GM23338 (cell line): ENCODE data around the gene EIF3L. TPM values are rescaled to one million over a fixed set of nuclear protein-coding genes. Genes with fewer than 3 reads are reported as not detected.
A peak's percentile ranks its signal among the peaks of the same experiment; 100 is the strongest.

Experiments used
- ATAC-seq: fragments of 200-7000 bp; cut with Tn5 transposase; 3 replicates; pipeline ENCODE4 v1.9.1; 2020
- DNase-seq: peaks from one replicate; pipeline ENCODE4 v3.0.0-alpha.2; 2015; ENCODE audit warnings: low spot score
- H2AFZ ChIP-seq: fragments of 200-600 bp; sonication (generic); 2 replicates; pipeline ENCODE4 v1.8.0; 2016; ENCODE audit warnings: antibody characterized with exemption, mild to moderate bottlenecking, moderate library complexity
- H3F3A ChIP-seq: fragments of 200-600 bp; sonication (generic); replicated peaks from 2 replicates; pipeline ENCODE4 v1.8.0; 2017; ENCODE audit warnings: antibody characterized with exemption, mixed run types, low read depth
- H3K27ac ChIP-seq: fragments of 200-600 bp; sonication (generic); 2 replicates; pipeline ENCODE4 v1.6.1; 2016; ENCODE audit warnings: low read depth
- H3K27me3 ChIP-seq: fragments of 200-600 bp; sonication (generic); 2 replicates; pipeline ENCODE4 v1.8.0; 2016; ENCODE audit warnings: mild to moderate bottlenecking, mixed run types, moderate library complexity; ENCODE audit not compliant: insufficient read depth
- H3K36me3 ChIP-seq: fragments of 200-600 bp; sonication (generic); 2 replicates; pipeline ENCODE4 v1.8.0; 2016; ENCODE audit warnings: mild to moderate bottlenecking; ENCODE audit not compliant: insufficient read depth
- H3K4me1 ChIP-seq: fragments of 200-600 bp; sonication (generic); 2 replicates; pipeline ENCODE4 v1.8.0; 2016; ENCODE audit warnings: mild to moderate bottlenecking, moderate library complexity; ENCODE audit not compliant: insufficient read depth
- H3K4me2 ChIP-seq: fragments of 200-600 bp; sonication (generic); 2 replicates; pipeline ENCODE4 v1.7.1; 2017; ENCODE audit warnings: mixed run types
- H3K4me3 ChIP-seq: fragments of 200-600 bp; sonication (generic); 2 replicates; pipeline ENCODE4 v1.6.1; 2016; ENCODE audit warnings: mixed run types
- H3K79me2 ChIP-seq: fragments of 200-600 bp; sonication (generic); replicated peaks from 2 replicates; pipeline ENCODE4 v1.8.0; 2017; ENCODE audit warnings: mild to moderate bottlenecking; ENCODE audit not compliant: insufficient read depth
- H3K9me2 ChIP-seq: fragments of 200-600 bp; sonication (generic); 2 replicates; pipeline ENCODE4 v1.8.0; 2017; ENCODE audit not compliant: insufficient read depth
- H4K20me1 ChIP-seq: fragments of 200-600 bp; sonication (generic); replicated peaks from 2 replicates; pipeline ENCODE4 v1.8.0; 2017; ENCODE audit warnings: mild to moderate bottlenecking; ENCODE audit not compliant: insufficient read depth
- H3K27ac Mint-ChIP-seq: 2 replicates; pipeline ENCODE4 v1.8.0; 2020; ENCODE audit warnings: inconsistent platforms, mild to moderate bottlenecking, moderate library complexity, mixed read lengths
- H3K27me3 Mint-ChIP-seq: 3 replicates; pipeline ENCODE4 v1.8.0; 2022; ENCODE audit warnings: low read depth, mild to moderate bottlenecking, moderate library complexity, mixed read lengths, inconsistent platforms; ENCODE audit not compliant: insufficient read depth, poor library complexity
- H3K36me3 Mint-ChIP-seq: 3 replicates; pipeline ENCODE4 v1.8.0; 2021; ENCODE audit warnings: low read depth, mild to moderate bottlenecking, inconsistent platforms, moderate library complexity, mixed read lengths
- H3K4me1 Mint-ChIP-seq: 3 replicates; pipeline ENCODE4 v1.8.0; 2020; ENCODE audit warnings: mild to moderate bottlenecking, inconsistent platforms, mixed read lengths
- H3K4me3 Mint-ChIP-seq: 3 replicates; pipeline ENCODE4 v1.8.0; 2021; ENCODE audit warnings: moderate library complexity, mild to moderate bottlenecking, inconsistent platforms, mixed read lengths
- H3K9me3 Mint-ChIP-seq: 3 replicates; pipeline ENCODE4 v1.8.0; 2020; ENCODE audit warnings: moderate library complexity, mild to moderate bottlenecking, inconsistent platforms, mixed read lengths
- CREB1 ChIP-seq: fragments of 250-450 bp; sonication (Bioruptor Pico); IDR thresholded peaks from 2 replicates; pipeline ENCODE4 v1.5.0; 2020; ENCODE audit warnings: low read depth, mild to moderate bottlenecking, moderate library complexity
- EZH2 ChIP-seq: fragments of 200-600 bp; sonication (generic); IDR thresholded peaks from one replicate; pipeline ENCODE4 v1.8.0; 2017; ENCODE audit warnings: antibody characterized with exemption, mild to moderate bottlenecking, low read depth; ENCODE audit not compliant: unreplicated experiment
- JUNB ChIP-seq: IDR thresholded peaks from one replicate; pipeline ENCODE4 v1.6.1; 2016; ENCODE audit warnings: antibody characterized with exemption; ENCODE audit not compliant: unreplicated experiment
- NANOG ChIP-seq: IDR thresholded peaks from 2 replicates; pipeline ENCODE4 v1.6.1; 2016; ENCODE audit warnings: antibody characterized with exemption, borderline replicate concordance
- POLR2AphosphoS5 ChIP-seq: IDR thresholded peaks from 2 replicates; pipeline ENCODE4 v1.6.1; 2016; ENCODE audit warnings: antibody characterized with exemption, low read depth
- ZNF114 ChIP-seq: fragments of 250-450 bp; sonication (Bioruptor Pico); IDR thresholded peaks from 2 replicates; pipeline ENCODE4 v1.5.0; 2020; ENCODE audit warnings: mild to moderate bottlenecking, moderate library complexity
- ZNF331 ChIP-seq: fragments of 250-450 bp; sonication (Bioruptor Pico); IDR thresholded peaks from 2 replicates; pipeline ENCODE4 v1.5.0; 2020; ENCODE audit warnings: low read depth, mild to moderate bottlenecking, moderate library complexity
- polyA plus RNA-seq: library from polyadenylated mRNA; unstranded; fragments of >200 nt; fragmentation: Nextera tagmentation; extraction: Ambion mirVana; gene quantifications from 2 replicates; pipeline ENCODE4 v1.2.1, GENCODE V29; 2016
- total RNA-seq: library from RNA; depleted of rRNA; stranded (reverse); fragments of >200 nt; shearing (Covaris generic); gene quantifications from 2 replicates; pipeline ENCODE4 v1.2.3, GENCODE V29; 2014
- TF ChIP-seq, protein P1 (sequence below): IDR thresholded peaks from 2 replicates; pipeline ENCODE4 v1.6.1; 2016; ENCODE audit warnings: antibody characterized with exemption
- TF ChIP-seq, protein P2 (sequence below), 2 experiments: fragments of 200-600 bp in 1 of 2; sonication (generic) in 1 of 2; conservative IDR thresholded peaks; 2 replicates each; pipeline versions ENCODE4 v1.5.1 to v1.6.1; 2016 to 2017; ENCODE audit warnings: antibody characterized with exemption in 2 of 2, low read depth in 2 of 2, mild to moderate bottlenecking in 2 of 2, moderate library complexity in 1 of 2
- TF ChIP-seq, protein P3 (sequence below): IDR thresholded peaks from one replicate; pipeline ENCODE4 v1.6.1; 2018; ENCODE audit warnings: antibody characterized with exemption; ENCODE audit not compliant: unreplicated experiment
- TF ChIP-seq, protein P4 (sequence below): fragments of 250-450 bp; sonication (Bioruptor Pico); IDR thresholded peaks from 2 replicates; pipeline ENCODE4 v1.5.0; 2020; ENCODE audit warnings: mild to moderate bottlenecking, moderate library complexity

Gene EIF3L
- total and polyA plus RNA-seq, 2 experiments from 2014 or later, result 430 to 459 TPM

DNA sequence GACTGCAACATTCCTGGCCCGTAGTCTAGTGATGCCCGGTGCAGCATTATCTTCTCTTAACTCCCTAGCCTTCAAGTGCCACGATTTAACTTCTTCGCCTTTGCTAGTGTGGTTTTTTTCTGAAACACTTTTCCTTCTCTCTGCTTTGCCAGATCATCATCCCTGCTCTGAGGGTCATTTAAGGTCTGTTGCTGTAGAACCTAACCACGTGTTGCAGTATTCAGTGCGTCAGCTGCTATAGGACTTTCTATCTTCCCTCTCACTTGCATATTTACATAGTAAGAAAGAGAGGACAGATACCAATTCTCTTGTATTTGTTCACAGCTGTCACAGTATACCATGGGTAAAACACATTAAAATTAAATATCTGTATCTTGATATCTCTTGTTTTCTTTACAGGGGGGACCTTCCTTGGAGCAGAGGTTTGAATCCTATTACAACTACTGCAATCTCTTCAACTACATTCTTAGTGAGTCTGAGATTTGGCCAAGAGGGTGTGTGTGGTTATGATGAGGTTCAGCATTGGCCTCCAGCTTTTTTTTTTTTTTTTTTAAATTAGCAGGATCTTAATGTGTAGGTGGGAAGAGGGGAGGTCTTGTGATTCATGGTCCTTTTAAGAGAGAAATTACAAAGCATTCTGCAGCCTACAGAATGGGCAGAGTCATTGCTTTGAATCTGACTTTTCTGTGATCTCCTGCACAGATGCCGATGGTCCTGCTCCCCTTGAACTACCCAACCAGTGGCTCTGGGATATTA is 13.5 kb downstream of the EIF3L start:
- DNase-seq (no peak), ATAC-seq (no peak)
- H3K27me3 ChIP-seq, result no peaks in the 10 kb centered on the region
- no peak overlapping the region for H3K4me3 ChIP-seq
- Mint-ChIP-seq H3K4me1 (peaks cover 4% of the 10 kb centered on the region; the same call in 2 of the 3 replicates), H3K4me3 (no peak overlapping the region), H3K27ac (peak overlapping the region; percentile 75; the same call in 1 of the 2 replicates), H3K27me3 (peaks cover 4% of the 10 kb centered on the region), H3K9me3 (no peaks in the 10 kb centered on the region; the same call in 2 of the 3 replicates), H3K36me3 (peaks cover 94% of the 10 kb centered on the region)
- no peak overlapping the region for H2AFZ ChIP-seq
- H3K27ac ChIP-seq, result peak overlapping the region; percentile 65
- H3K36me3 ChIP-seq, result peaks cover 77% of the 10 kb centered on the region
- no peaks in the 10 kb centered on the region for H3K9me2 ChIP-seq
- no peaks in the 10 kb centered on the region for H3K4me1 ChIP-seq
- H3F3A ChIP-seq, result peaks cover 69% of the 10 kb centered on the region
- TF ChIP-seq POLR2AphosphoS5 (no peak), ZNF331 (CRISPR knock-in tag) (no peak), CREB1 (no peak), EZH2 (no peak), JUNB (no peak), NANOG (no peak), ZNF114 (CRISPR knock-in tag) (no peak)
- TF ChIP-seq, protein P1, sequence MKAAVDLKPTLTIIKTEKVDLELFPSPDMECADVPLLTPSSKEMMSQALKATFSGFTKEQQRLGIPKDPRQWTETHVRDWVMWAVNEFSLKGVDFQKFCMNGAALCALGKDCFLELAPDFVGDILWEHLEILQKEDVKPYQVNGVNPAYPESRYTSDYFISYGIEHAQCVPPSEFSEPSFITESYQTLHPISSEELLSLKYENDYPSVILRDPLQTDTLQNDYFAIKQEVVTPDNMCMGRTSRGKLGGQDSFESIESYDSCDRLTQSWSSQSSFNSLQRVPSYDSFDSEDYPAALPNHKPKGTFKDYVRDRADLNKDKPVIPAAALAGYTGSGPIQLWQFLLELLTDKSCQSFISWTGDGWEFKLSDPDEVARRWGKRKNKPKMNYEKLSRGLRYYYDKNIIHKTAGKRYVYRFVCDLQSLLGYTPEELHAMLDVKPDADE, result no peak
- TF ChIP-seq, protein P2, sequence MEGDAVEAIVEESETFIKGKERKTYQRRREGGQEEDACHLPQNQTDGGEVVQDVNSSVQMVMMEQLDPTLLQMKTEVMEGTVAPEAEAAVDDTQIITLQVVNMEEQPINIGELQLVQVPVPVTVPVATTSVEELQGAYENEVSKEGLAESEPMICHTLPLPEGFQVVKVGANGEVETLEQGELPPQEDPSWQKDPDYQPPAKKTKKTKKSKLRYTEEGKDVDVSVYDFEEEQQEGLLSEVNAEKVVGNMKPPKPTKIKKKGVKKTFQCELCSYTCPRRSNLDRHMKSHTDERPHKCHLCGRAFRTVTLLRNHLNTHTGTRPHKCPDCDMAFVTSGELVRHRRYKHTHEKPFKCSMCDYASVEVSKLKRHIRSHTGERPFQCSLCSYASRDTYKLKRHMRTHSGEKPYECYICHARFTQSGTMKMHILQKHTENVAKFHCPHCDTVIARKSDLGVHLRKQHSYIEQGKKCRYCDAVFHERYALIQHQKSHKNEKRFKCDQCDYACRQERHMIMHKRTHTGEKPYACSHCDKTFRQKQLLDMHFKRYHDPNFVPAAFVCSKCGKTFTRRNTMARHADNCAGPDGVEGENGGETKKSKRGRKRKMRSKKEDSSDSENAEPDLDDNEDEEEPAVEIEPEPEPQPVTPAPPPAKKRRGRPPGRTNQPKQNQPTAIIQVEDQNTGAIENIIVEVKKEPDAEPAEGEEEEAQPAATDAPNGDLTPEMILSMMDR (conservative IDR thresholded peaks at IDR 0.05; ENCODE audit: low read depth in 2 of 2), result no peak
- TF ChIP-seq, protein P3, sequence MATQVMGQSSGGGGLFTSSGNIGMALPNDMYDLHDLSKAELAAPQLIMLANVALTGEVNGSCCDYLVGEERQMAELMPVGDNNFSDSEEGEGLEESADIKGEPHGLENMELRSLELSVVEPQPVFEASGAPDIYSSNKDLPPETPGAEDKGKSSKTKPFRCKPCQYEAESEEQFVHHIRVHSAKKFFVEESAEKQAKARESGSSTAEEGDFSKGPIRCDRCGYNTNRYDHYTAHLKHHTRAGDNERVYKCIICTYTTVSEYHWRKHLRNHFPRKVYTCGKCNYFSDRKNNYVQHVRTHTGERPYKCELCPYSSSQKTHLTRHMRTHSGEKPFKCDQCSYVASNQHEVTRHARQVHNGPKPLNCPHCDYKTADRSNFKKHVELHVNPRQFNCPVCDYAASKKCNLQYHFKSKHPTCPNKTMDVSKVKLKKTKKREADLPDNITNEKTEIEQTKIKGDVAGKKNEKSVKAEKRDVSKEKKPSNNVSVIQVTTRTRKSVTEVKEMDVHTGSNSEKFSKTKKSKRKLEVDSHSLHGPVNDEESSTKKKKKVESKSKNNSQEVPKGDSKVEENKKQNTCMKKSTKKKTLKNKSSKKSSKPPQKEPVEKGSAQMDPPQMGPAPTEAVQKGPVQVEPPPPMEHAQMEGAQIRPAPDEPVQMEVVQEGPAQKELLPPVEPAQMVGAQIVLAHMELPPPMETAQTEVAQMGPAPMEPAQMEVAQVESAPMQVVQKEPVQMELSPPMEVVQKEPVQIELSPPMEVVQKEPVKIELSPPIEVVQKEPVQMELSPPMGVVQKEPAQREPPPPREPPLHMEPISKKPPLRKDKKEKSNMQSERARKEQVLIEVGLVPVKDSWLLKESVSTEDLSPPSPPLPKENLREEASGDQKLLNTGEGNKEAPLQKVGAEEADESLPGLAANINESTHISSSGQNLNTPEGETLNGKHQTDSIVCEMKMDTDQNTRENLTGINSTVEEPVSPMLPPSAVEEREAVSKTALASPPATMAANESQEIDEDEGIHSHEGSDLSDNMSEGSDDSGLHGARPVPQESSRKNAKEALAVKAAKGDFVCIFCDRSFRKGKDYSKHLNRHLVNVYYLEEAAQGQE, result no peak
- TF ChIP-seq, protein P4, sequence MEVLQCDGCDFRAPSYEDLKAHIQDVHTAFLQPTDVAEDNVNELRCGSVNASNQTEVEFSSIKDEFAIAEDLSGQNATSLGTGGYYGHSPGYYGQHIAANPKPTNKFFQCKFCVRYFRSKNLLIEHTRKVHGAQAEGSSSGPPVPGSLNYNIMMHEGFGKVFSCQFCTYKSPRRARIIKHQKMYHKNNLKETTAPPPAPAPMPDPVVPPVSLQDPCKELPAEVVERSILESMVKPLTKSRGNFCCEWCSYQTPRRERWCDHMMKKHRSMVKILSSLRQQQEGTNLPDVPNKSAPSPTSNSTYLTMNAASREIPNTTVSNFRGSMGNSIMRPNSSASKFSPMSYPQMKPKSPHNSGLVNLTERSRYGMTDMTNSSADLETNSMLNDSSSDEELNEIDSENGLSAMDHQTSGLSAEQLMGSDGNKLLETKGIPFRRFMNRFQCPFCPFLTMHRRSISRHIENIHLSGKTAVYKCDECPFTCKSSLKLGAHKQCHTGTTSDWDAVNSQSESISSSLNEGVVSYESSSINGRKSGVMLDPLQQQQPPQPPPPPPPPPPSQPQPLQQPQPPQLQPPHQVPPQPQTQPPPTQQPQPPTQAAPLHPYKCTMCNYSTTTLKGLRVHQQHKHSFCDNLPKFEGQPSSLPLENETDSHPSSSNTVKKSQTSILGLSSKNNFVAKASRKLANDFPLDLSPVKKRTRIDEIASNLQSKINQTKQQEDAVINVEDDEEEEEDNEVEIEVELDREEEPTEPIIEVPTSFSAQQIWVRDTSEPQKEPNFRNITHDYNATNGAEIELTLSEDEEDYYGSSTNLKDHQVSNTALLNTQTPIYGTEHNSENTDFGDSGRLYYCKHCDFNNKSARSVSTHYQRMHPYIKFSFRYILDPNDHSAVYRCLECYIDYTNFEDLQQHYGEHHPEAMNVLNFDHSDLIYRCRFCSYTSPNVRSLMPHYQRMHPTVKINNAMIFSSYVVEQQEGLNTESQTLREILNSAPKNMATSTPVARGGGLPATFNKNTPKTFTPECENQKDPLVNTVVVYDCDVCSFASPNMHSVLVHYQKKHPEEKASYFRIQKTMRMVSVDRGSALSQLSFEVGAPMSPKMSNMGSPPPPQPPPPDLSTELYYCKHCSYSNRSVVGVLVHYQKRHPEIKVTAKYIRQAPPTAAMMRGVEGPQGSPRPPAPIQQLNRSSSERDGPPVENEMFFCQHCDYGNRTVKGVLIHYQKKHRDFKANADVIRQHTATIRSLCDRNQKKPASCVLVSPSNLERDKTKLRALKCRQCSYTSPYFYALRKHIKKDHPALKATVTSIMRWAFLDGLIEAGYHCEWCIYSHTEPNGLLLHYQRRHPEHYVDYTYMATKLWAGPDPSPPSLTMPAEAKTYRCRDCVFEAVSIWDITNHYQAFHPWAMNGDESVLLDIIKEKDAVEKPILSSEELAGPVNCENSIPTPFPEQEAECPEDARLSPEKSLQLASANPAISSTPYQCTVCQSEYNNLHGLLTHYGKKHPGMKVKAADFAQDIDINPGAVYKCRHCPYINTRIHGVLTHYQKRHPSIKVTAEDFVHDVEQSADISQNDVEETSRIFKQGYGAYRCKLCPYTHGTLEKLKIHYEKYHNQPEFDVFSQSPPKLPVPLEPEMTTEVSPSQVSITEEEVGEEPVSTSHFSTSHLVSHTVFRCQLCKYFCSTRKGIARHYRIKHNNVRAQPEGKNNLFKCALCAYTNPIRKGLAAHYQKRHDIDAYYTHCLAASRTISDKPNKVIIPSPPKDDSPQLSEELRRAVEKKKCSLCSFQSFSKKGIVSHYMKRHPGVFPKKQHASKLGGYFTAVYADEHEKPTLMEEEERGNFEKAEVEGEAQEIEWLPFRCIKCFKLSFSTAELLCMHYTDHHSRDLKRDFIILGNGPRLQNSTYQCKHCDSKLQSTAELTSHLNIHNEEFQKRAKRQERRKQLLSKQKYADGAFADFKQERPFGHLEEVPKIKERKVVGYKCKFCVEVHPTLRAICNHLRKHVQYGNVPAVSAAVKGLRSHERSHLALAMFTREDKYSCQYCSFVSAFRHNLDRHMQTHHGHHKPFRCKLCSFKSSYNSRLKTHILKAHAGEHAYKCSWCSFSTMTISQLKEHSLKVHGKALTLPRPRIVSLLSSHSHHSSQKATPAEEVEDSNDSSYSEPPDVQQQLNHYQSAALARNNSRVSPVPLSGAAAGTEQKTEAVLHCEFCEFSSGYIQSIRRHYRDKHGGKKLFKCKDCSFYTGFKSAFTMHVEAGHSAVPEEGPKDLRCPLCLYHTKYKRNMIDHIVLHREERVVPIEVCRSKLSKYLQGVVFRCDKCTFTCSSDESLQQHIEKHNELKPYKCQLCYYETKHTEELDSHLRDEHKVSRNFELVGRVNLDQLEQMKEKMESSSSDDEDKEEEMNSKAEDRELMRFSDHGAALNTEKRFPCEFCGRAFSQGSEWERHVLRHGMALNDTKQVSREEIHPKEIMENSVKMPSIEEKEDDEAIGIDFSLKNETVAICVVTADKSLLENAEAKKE (CRISPR knock-in tag), result no peak
- peaks cover 45% of the 10 kb centered on the region for H4K20me1 ChIP-seq
- no peak overlapping the region for H3K4me2 ChIP-seq
- H3K79me2 ChIP-seq, result peaks cover 40% of the 10 kb centered on the region
